ENCODE measurements around the gene MCOLN3.

Gene MCOLN3

DNA sequence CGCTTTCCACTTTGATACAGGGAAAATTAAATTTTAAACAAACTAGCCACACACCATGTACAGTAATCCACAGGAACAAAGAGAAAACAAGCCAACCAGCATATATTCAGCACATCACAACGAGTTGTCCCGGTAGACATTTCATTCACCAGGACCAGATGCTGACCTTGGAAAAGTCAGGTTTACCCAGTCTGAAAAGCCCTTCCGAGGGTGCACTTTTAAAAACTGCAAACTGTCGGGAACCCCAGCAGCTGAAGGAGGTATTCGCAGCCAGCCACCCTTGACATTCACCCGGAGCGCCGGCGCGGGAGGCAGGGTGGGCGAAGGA is 1.2 kb downstream of the MCOLN3 start:
- TF ChIP-seq, protein P1, sequence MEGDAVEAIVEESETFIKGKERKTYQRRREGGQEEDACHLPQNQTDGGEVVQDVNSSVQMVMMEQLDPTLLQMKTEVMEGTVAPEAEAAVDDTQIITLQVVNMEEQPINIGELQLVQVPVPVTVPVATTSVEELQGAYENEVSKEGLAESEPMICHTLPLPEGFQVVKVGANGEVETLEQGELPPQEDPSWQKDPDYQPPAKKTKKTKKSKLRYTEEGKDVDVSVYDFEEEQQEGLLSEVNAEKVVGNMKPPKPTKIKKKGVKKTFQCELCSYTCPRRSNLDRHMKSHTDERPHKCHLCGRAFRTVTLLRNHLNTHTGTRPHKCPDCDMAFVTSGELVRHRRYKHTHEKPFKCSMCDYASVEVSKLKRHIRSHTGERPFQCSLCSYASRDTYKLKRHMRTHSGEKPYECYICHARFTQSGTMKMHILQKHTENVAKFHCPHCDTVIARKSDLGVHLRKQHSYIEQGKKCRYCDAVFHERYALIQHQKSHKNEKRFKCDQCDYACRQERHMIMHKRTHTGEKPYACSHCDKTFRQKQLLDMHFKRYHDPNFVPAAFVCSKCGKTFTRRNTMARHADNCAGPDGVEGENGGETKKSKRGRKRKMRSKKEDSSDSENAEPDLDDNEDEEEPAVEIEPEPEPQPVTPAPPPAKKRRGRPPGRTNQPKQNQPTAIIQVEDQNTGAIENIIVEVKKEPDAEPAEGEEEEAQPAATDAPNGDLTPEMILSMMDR (IDR thresholded peaks at IDR 0.05; ENCODE audit: low read depth, low read length): no peak
- no peak for TF ChIP-seq MYC (IDR thresholded peaks at IDR 0.05; ENCODE audit: low read depth, low read length)
- TF ChIP-seq, protein P2, sequence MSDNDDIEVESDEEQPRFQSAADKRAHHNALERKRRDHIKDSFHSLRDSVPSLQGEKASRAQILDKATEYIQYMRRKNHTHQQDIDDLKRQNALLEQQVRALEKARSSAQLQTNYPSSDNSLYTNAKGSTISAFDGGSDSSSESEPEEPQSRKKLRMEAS (IDR thresholded peaks at IDR 0.05; ENCODE audit: low read depth, low read length): no peak
- TF ChIP-seq POLR2A (IDR thresholded peaks at IDR 0.05; ENCODE audit: extremely low read depth, insufficient read length): no peak
- DNase-seq (ENCODE audit: low read depth): no peak
- H3K4me3 ChIP-seq (ENCODE audit: low read depth, low read length): no peak overlapping the region

DNA sequence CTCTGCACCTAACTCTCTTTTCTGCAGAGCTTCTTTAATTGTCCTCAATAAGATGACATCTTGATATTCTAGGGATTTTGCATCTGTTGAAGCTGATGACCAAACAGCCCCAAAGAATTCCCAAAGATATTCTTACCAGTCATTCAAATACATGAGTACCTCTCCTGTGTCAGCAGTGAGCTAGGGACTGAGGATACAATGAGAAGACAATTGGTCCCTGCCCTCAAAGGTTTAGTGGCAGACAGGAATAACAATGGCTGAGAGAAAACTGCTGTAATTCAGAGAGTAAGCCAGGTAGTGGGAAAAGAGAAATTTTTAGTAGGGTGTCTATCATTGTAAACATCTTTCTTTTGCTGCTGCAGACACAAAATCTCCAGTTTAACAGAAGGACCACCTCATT is 5.9 kb downstream of the MCOLN3 start:
- no peak for DNase-seq (ENCODE audit: low read depth)
- H3K4me3 ChIP-seq (ENCODE audit: low read depth, low read length): no peak overlapping the region
- TF ChIP-seq POLR2A (IDR thresholded peaks at IDR 0.05; ENCODE audit: extremely low read depth, insufficient read length): no peak
- TF ChIP-seq, protein P1 (IDR thresholded peaks at IDR 0.05; ENCODE audit: low read depth, low read length): no peak
- TF ChIP-seq, protein P2 (IDR thresholded peaks at IDR 0.05; ENCODE audit: low read depth, low read length): no peak
- TF ChIP-seq MYC (IDR thresholded peaks at IDR 0.05; ENCODE audit: low read depth, low read length): no peak

DNA sequence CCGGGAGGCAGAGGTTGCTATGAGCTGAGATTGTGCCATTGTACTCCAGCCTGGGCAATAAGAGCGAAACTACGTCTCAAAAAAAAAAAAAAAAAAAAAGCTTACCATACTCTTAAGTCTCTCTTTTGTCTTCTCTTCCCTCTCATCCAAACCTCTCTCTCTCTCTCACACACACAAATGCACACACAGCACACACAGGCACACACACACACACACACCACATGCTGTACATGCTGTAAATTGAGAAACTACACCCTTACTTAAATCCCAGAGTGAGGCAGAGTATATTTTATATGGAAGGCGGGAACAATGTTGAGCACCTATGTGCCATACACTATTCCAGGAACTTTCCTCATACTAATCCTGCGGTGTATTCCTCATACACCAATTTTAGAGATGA is 6.5 kb downstream of the MCOLN3 start:
- DNase-seq (ENCODE audit: low read depth): no peak
- H3K4me3 ChIP-seq (ENCODE audit: low read depth, low read length): no peak overlapping the region
- TF ChIP-seq, protein P2 (IDR thresholded peaks at IDR 0.05; ENCODE audit: low read depth, low read length): no peak
- TF ChIP-seq, protein P1 (IDR thresholded peaks at IDR 0.05; ENCODE audit: low read depth, low read length): no peak
- no peak for TF ChIP-seq MYC (IDR thresholded peaks at IDR 0.05; ENCODE audit: low read depth, low read length)

DNA sequence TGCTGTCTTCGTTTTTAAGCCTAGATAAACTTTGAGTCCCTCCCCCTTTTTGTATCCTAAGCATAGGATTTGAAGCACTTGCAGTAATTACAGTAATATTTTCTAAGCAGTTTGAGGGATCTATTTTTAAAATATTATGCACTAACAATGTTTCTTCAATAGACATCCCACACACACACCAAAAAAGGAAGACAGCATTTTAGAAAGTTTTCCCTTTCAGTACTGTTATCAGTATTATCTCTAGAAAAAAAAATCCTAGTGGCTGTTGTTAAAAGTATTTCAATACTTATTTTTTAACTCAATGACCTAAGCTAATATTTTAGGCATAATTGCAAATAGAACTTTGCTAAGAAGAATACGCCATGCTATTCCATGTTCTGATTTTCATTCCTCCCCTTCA is 15.1 kb downstream of the MCOLN3 start:
- no peak for DNase-seq (ENCODE audit: low read depth)
- TF ChIP-seq MYC (IDR thresholded peaks at IDR 0.05; ENCODE audit: low read depth, low read length) (no peak), POLR2A (IDR thresholded peaks at IDR 0.05; ENCODE audit: extremely low read depth, insufficient read length) (no peak)
- TF ChIP-seq, protein P1 (IDR thresholded peaks at IDR 0.05; ENCODE audit: low read depth, low read length): no peak
- TF ChIP-seq, protein P2 (IDR thresholded peaks at IDR 0.05; ENCODE audit: low read depth, low read length): no peak
- no peak overlapping the region for H3K4me3 ChIP-seq (ENCODE audit: low read depth, low read length)

DNA sequence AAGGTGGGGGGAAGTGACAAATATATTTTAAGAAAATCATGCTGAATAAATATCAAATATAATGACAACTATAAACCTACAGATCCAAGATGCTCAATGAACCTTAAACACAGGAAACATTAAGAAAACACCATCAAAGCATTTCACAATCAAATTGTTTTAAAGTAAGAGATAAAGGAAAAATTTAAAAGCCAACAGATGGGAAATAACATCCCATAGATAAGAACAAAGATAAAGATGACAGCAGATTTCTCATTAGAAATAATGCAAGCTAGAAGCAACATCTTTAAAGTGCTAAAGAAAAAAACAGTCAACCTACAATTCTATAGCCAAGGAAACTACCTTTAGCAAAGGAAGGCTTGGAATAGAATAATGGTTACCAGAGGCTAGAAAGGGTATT is 17.8 kb downstream of the MCOLN3 start:
- TF ChIP-seq POLR2A (IDR thresholded peaks at IDR 0.05; ENCODE audit: extremely low read depth, insufficient read length): no peak
- TF ChIP-seq, protein P2 (IDR thresholded peaks at IDR 0.05; ENCODE audit: low read depth, low read length): no peak
- no peak overlapping the region for H3K4me3 ChIP-seq (ENCODE audit: low read depth, low read length)
- DNase-seq (ENCODE audit: low read depth): no peak

DNA sequence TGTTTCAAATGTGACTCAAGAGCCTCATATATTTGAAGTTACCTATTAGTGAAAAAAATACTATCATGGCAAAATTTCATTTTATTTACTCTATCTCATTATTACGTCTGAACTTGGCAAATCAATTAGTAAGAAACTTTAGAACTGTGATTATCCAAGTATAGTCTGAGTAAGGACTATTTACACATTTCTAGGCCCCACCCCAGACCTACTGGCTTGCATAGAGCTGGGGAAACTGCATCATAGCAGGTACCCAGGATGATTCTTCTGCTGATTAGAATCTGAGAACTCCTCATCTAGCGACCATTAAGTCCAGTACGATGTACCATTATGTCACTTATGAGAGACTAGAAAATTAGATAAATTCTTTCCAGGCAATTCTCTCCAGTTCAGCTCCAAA is 20.1 kb downstream of the MCOLN3 start:
- no peak for TF ChIP-seq MYC (IDR thresholded peaks at IDR 0.05; ENCODE audit: low read depth, low read length)
- TF ChIP-seq, protein P2 (IDR thresholded peaks at IDR 0.05; ENCODE audit: low read depth, low read length): no peak
- TF ChIP-seq POLR2A (IDR thresholded peaks at IDR 0.05; ENCODE audit: extremely low read depth, insufficient read length): no peak
- TF ChIP-seq, protein P1 (IDR thresholded peaks at IDR 0.05; ENCODE audit: low read depth, low read length): no peak
- no peak for DNase-seq (ENCODE audit: low read depth)
- H3K4me3 ChIP-seq (ENCODE audit: low read depth, low read length): no peak overlapping the region
